GM12878 (cell line): ENCODE measurements around the gene CSAD. TPM values are rescaled to one million over a fixed set of nuclear protein-coding genes. Genes with fewer than 3 reads are reported as not detected.
"Not testable (repeated sequence)": the region's sequence is repeated elsewhere in the genome, so short reads cannot be mapped to it uniquely, and the experiment has no call there.

Experiments used
- ATAC-seq: fragments of 200-7000 bp; cut with Tn5 transposase; 3 replicates; pipeline ENCODE4 v1.9.1; 2020; ENCODE audit warnings: mild to moderate bottlenecking, moderate library complexity
- BruUV-seq: library from RNA; stranded (reverse); fragments of 400-500 nt; replicated peaks from 2 replicates; lab custom pipeline; 2021; lab: Mats Ljungman, UMichigan
- CTCF ChIA-PET: fragments of 300-600 bp; sonication (Branson Sonifier 250); formaldehyde crosslinking; extraction: SDS; loops from one replicate; lab custom pipeline; 2021; ENCODE audit warnings: inconsistent platforms; lab: Yijun Ruan, JAX
- POLR2A ChIA-PET: fragments of 350-600 bp; formaldehyde crosslinking; extraction: SDS; loops from one replicate; lab custom pipeline; 2021; ENCODE audit warnings: inconsistent platforms; lab: Charles Lee
- RAD21 ChIA-PET: fragments of 300-600 bp; sonication (Branson Sonifier 250); formaldehyde crosslinking; loops from one replicate; lab custom pipeline; 2023; ENCODE audit warnings: antibody characterized with exemption; ENCODE audit not compliant: unreplicated experiment; lab: Charles Lee
- SMC1A ChIA-PET: fragments of 300-600 bp; sonication (Branson Sonifier 250); formaldehyde crosslinking; loops from one replicate; lab custom pipeline; 2023; ENCODE audit not compliant: unreplicated experiment, uncharacterized antibody; lab: Charles Lee
- DNase-seq: peaks from one replicate; pipeline ENCODE4 v3.0.0-alpha.2; 2011; ENCODE audit warnings: low read depth, low spot score
- FAIRE-seq: peaks from 3 replicates; lab custom pipeline; 2011; peaks lifted over from hg19 to GRCh38; lab: Jason Lieb, UNC
- H2AFZ ChIP-seq: 2 replicates; pipeline ENCODE4 v1.6.0; 2011; ENCODE audit warnings: low read depth, low read length, control low read depth; ENCODE audit not compliant: control insufficient read depth
- H3K27ac ChIP-seq: 2 replicates; pipeline ENCODE4 v1.5.1; 2011; ENCODE audit warnings: control low read depth; ENCODE audit not compliant: control insufficient read depth, insufficient read depth
- H3K27me3 ChIP-seq, 2 experiments: replicated peaks in 1 of 2; 2 replicates each; pipeline versions ENCODE4 v1.6.0 to v1.6.1; 2011; ENCODE audit warnings: low read length in 1 of 2; ENCODE audit not compliant: control insufficient read depth in 2 of 2, insufficient read depth in 2 of 2
- H3K36me3 ChIP-seq, 2 experiments: 2 replicates each; pipeline ENCODE4 v1.5.1; 2011; ENCODE audit warnings: low read length in 1 of 2; ENCODE audit not compliant: control insufficient read depth in 2 of 2, insufficient read depth in 2 of 2
- H3K4me1 ChIP-seq: 2 replicates; pipeline ENCODE4 v1.6.1; 2011; ENCODE audit warnings: mild to moderate bottlenecking, low read length, moderate library complexity, mixed read lengths; ENCODE audit not compliant: control insufficient read depth, insufficient read depth
- H3K4me2 ChIP-seq: 2 replicates; pipeline ENCODE4 v1.6.0; 2011; ENCODE audit warnings: control low read depth; ENCODE audit not compliant: control insufficient read depth, insufficient read depth
- H3K4me3 ChIP-seq: fragments of 200-600 bp; sonication (generic); 2 replicates; pipeline ENCODE4 v1.5.1; 2016
- H3K79me2 ChIP-seq: 2 replicates; pipeline ENCODE4 v1.6.0; 2011; ENCODE audit warnings: low read length; ENCODE audit not compliant: control insufficient read depth, insufficient read depth
- H3K9ac ChIP-seq: 2 replicates; pipeline ENCODE4 v1.8.0; 2011; ENCODE audit warnings: low read length, control low read depth, mixed read lengths; ENCODE audit not compliant: control insufficient read depth, insufficient read depth
- H3K9me3 ChIP-seq: replicated peaks from 3 replicates; pipeline ENCODE4 v1.5.1; 2011; ENCODE audit warnings: mild to moderate bottlenecking, low read length; ENCODE audit not compliant: control insufficient read depth, insufficient read depth
- H4K20me1 ChIP-seq: 2 replicates; pipeline ENCODE4 v1.6.0; 2011; ENCODE audit not compliant: control insufficient read depth, insufficient read depth
- CEBPB ChIP-seq, 2 experiments: fragments of 150-350 bp in 1 of 2; IDR thresholded peaks; 2 replicates each; pipeline ENCODE4 v1.6.1; 2012 to 2014; ENCODE audit warnings: low read depth in 2 of 2, low read length in 2 of 2, borderline replicate concordance in 1 of 2, inconsistent platforms in 1 of 2
- FOXK2 ChIP-seq: fragments of 450-650 bp; IDR thresholded peaks from 2 replicates; pipeline ENCODE4 v1.6.1; 2017; ENCODE audit warnings: mild to moderate bottlenecking, moderate library complexity
- JUNB ChIP-seq: IDR thresholded peaks from 2 replicates; pipeline ENCODE4 v1.6.1; 2016; ENCODE audit warnings: antibody characterized with exemption, mild to moderate bottlenecking
- MYB ChIP-seq: fragments of 150-350 bp; IDR thresholded peaks from 2 replicates; pipeline ENCODE4 v1.6.1; 2014; ENCODE audit warnings: mild to moderate bottlenecking, low read depth, low read length, borderline replicate concordance
- RCOR1 ChIP-seq: conservative IDR thresholded peaks from 2 replicates; pipeline ENCODE4 v1.6.1; 2012; ENCODE audit warnings: low read depth, low read length, improper control_type of control experiment
- TARDBP ChIP-seq: IDR thresholded peaks from 2 replicates; pipeline ENCODE4 v1.6.1; 2016; ENCODE audit warnings: borderline replicate concordance
- YY1 ChIP-seq: IDR thresholded peaks from 2 replicates; pipeline ENCODE4 v1.6.1; 2011; ENCODE audit warnings: low read depth, mild to moderate bottlenecking, low read length
- ZZZ3 ChIP-seq: IDR thresholded peaks from 2 replicates; pipeline ENCODE4 v1.6.1; 2011; ENCODE audit warnings: low read depth; ENCODE audit not compliant: control insufficient read depth, insufficient read length
- WGBS: methylation state at CpG from one replicate; pipeline ENCODE4 v1.1.6; 2016; ENCODE audit warnings: low lambda C conversion rate; ENCODE audit not compliant: insufficient replicate concordance, insufficient coverage; ENCODE audit errors: missing lambda C conversion rate; 5-methylcytosine and 5-hydroxymethylcytosine counted together
- in situ Hi-C: fragments of 300-500 bp; cut with MboI; formaldehyde crosslinking; loops from 9 replicates; pipeline ENCODE4 v1.14.3; 2018; ENCODE audit warnings: mixed read lengths
- intact Hi-C: fragments of 100-400 bp; cut with micrococcal nuclease; formaldehyde crosslinking; loops from one replicate; pipeline ENCODE4 v1.14.2; 2022; ENCODE audit not compliant: unreplicated experiment
- polyA plus RNA-seq, 11 experiments: library from polyadenylated mRNA; depleted of rRNA in 4 of 11; unstranded in 6 of 11; stranded (reverse) in 5 of 11; fragments of >200 nt; fragmentation: Nextera tagmentation in 4 of 11; fragmentation: Illumina TruSeq in 1 of 11; extraction: Ambion mirVana in 4 of 11; extraction: Trizol in 1 of 11; gene quantifications; 1 replicate in 1 of 11; 2 replicates in 10 of 11; pipeline versions ENCODE4 v1.2.1 to v1.2.3, GENCODE V29; 2011 to 2016; ENCODE audit warnings: inconsistent platforms in 2 of 11, missing spikeins in 2 of 11, low read depth in 1 of 11
- total RNA-seq, 4 experiments: library from RNA; depleted of rRNA in 3 of 4; stranded (reverse); fragments of >200 nt in 3 of 4; fragmentation: Illumina TruSeq in 1 of 4; extraction: Trizol in 1 of 4; gene quantifications; 2 replicates each; pipeline versions ENCODE4 v1.2.1 to v1.2.3, GENCODE V29; 2013 to 2021
- TF ChIP-seq, protein P1 (sequence below): IDR thresholded peaks from 2 replicates; pipeline ENCODE4 v1.6.1; 2012; ENCODE audit warnings: low read depth, low read length, improper control_type of control experiment
- TF ChIP-seq, protein P2 (sequence below): fragments of 450-650 bp; formaldehyde crosslinking; IDR thresholded peaks from 2 replicates; pipeline ENCODE4 v1.5.0; 2022; ENCODE audit warnings: mild to moderate bottlenecking, missing genetic modification characterization

The CSAD gene
- total and polyA plus RNA-seq, 10 of the 15 experiments (the other 5 are each of a cell fraction or from before 2014, with no cell fraction given): 1.1 to 20.4 (median 6.2) TPM

DNA sequence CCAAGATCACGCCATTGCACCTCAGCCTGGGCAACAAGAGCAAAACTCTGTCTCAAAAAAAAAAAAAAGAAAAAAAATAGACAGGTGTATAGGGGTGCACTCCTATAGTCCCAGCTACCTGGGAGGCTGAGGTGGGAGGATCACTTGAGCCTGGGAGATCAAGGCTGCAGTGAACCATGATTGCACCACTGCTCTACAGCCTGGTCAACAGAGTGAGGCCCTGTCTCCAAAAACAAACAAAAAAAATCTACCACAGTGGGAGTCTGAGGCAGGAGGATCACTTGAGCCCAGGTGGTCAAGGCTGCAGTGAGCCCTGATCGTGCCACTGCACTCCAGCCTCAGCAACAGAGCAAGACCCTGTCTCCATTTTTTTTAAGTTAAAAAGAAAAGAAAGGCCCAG is 17.7 kb downstream of the CSAD start:
- WGBS: 56% methylated on average over 2 of the region's 2 CpGs
- H4K20me1 ChIP-seq, POLR2A ChIA-PET, H3K9me3 ChIP-seq, H3K9ac ChIP-seq, RAD21 ChIA-PET, intact Hi-C loops, H3K4me3 ChIP-seq, H3K27ac ChIP-seq, H3K36me3 ChIP-seq, H3K4me2 ChIP-seq, H2AFZ ChIP-seq, ATAC-seq, H3K27me3 ChIP-seq, H3K4me1 ChIP-seq, BruUV-seq, FAIRE-seq, H3K79me2 ChIP-seq, DNase-seq: not testable (repeated sequence)
- in situ Hi-C loops: loop anchor here (5.0 kb wide), 1 partner anchor 124 kb away; no protein-coding TSS in a partner anchor
- CTCF ChIA-PET: interaction anchor here (1.0 to 8.3 kb wide), 7 partner anchors 10 to 124 kb away, joined by 3 to 188 read pairs (median 7); partner anchors contain the start of genes CSAD, ITGB7 and ZNF740
- SMC1A ChIA-PET: interaction anchor here (0.6 to 5.5 kb wide), 6 partner anchors 13 to 174 kb away, joined by 3 to 39 read pairs (median 4); partner anchors contain the start of genes AAAS, CSAD and ZNF740

DNA sequence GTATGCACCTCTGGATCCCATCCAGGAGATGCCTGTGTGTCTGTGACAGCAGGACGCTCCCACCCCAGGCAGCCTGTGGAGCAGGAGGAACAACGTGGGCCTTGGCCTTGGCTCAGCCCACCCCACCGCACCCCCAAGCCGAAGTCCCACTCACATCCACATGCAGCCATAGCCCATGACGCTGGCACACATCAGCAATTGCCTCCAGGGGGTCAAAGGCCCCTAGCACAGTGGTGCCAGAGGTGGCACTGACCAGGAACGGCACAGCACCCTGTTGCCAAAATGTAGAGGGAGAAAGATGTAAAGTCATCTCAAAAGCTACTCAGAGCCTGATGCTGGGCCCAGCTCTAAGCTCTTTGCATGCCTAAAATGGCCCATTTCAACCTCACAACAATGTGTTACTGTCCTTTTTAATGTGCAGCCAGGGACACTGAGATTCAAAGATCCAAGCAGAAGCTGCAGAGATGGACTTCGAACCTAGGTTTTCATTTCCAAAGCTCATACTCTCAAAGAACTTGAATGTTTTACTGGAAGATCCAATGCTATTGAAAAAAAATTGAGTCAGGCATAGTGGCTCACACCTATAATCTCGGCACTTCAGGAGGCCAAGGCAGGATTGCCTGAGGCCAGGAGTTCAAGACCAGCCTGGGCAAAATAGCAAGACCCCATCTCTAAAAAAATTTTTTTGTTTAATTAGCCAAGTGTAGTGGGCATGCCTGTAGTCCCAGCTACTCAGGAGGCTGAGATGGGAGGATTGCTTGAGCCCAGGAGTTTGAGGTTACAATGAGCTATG is 19.4 kb downstream of the CSAD start:
- no peak for DNase-seq
- 92% methylated on average over 8 of the region's 8 CpGs for WGBS
- RAD21 ChIA-PET: interaction anchor here (0.7 to 4.8 kb wide), 19 partner anchors 11 to 160 kb away, joined by 3 to 58 read pairs (median 16); partner anchors contain the start of genes AAAS, CSAD, ESPL1 and ITGB7
- SMC1A ChIA-PET: interaction anchor here (0.6 to 5.5 kb wide), 19 partner anchors 15 to 217 kb away, joined by 3 to 62 read pairs (median 11); partner anchors contain the start of genes AAAS, CSAD, ESPL1 and MYG1
- ATAC-seq: no peak
- intact Hi-C loops: no loop called here
- no peak overlapping the region for H2AFZ ChIP-seq
- H4K20me1 ChIP-seq: no peaks in the 10 kb centered on the region
- H3K9ac ChIP-seq: no peak overlapping the region
- no peaks in the 10 kb centered on the region for H3K27me3 ChIP-seq
- H3K36me3 ChIP-seq: no peaks in the 10 kb centered on the region
- CTCF ChIA-PET: interaction anchor here (0.9 to 8.3 kb wide), 16 partner anchors 12 to 184 kb away, joined by 3 to 188 read pairs (median 39); partner anchors contain the start of genes AAAS, CSAD, ESPL1 and ITGB7
- FAIRE-seq: no peak
- no peaks in the 10 kb centered on the region for H3K9me3 ChIP-seq
- no peak overlapping the region for H3K4me2 ChIP-seq
- H3K4me3 ChIP-seq: no peak overlapping the region
- in situ Hi-C loops: loop anchor here (5.0 kb wide), 1 partner anchor 126 kb away; no protein-coding TSS in a partner anchor
- BruUV-seq: no TSS peak
- no peaks in the 10 kb centered on the region for H3K79me2 ChIP-seq
- no peaks in the 10 kb centered on the region; the same call in 1 of the 2 replicates for H3K4me1 ChIP-seq
- H3K27ac ChIP-seq: no peak overlapping the region
- POLR2A ChIA-PET: interaction anchor here (0.5 to 3.4 kb wide), 4 partner anchors 18 to 106 kb away, joined by 3 to 26 read pairs (median 5); partner anchors contain the start of genes CSAD and ZNF740
- no peak for TF ChIP-seq YY1
- TF ChIP-seq JUNB: no peak
- no peak for TF ChIP-seq CEBPB (IDR thresholded peaks at IDR 0.05; ENCODE audit: borderline replicate concordance in 1 of 2, low read depth in 2 of 2, low read length in 2 of 2)
- TF ChIP-seq, protein P1, sequence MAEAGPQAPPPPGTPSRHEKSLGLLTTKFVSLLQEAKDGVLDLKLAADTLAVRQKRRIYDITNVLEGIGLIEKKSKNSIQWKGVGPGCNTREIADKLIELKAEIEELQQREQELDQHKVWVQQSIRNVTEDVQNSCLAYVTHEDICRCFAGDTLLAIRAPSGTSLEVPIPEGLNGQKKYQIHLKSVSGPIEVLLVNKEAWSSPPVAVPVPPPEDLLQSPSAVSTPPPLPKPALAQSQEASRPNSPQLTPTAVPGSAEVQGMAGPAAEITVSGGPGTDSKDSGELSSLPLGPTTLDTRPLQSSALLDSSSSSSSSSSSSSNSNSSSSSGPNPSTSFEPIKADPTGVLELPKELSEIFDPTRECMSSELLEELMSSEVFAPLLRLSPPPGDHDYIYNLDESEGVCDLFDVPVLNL: no peak
- no peak for TF ChIP-seq FOXK2
- TF ChIP-seq, protein P2, sequence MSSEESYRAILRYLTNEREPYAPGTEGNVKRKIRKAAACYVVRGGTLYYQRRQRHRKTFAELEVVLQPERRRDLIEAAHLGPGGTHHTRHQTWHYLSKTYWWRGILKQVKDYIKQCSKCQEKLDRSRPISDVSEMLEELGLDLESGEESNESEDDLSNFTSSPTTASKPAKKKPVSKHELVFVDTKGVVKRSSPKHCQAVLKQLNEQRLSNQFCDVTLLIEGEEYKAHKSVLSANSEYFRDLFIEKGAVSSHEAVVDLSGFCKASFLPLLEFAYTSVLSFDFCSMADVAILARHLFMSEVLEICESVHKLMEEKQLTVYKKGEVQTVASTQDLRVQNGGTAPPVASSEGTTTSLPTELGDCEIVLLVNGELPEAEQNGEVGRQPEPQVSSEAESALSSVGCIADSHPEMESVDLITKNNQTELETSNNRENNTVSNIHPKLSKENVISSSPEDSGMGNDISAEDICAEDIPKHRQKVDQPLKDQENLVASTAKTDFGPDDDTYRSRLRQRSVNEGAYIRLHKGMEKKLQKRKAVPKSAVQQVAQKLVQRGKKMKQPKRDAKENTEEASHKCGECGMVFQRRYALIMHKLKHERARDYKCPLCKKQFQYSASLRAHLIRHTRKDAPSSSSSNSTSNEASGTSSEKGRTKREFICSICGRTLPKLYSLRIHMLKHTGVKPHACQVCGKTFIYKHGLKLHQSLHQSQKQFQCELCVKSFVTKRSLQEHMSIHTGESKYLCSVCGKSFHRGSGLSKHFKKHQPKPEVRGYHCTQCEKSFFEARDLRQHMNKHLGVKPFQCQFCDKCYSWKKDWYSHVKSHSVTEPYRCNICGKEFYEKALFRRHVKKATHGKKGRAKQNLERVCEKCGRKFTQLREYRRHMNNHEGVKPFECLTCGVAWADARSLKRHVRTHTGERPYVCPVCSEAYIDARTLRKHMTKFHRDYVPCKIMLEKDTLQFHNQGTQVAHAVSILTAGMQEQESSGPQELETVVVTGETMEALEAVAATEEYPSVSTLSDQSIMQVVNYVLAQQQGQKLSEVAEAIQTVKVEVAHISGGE (CRISPR knock-in tag): no peak
- no peak for TF ChIP-seq MYB
- TF ChIP-seq TARDBP: no peak
- no peak for TF ChIP-seq RCOR1
- no peak for TF ChIP-seq ZZZ3
